WERI-Rb-1 (cell line): Measurements from ENCODE around the gene TMEM81.

Source experiments
- DNase-seq: peaks from one replicate; pipeline ENCODE4 v3.0.0-alpha.2; 2020
- H3K27ac ChIP-seq: fragments of 250-450 bp; sonication (Bioruptor Pico); 2 replicates; pipeline ENCODE4 v1.5.1; 2020; ENCODE audit warnings: mild to moderate bottlenecking, moderate library complexity
- H3K27me3 ChIP-seq: fragments of 250-450 bp; sonication (Bioruptor Pico); 2 replicates; pipeline ENCODE4 v1.5.1; 2021; ENCODE audit warnings: mild to moderate bottlenecking, low read depth, moderate library complexity; ENCODE audit not compliant: insufficient read depth, severe bottlenecking
- H3K36me3 ChIP-seq: fragments of 250-450 bp; sonication (Bioruptor Pico); 2 replicates; pipeline ENCODE4 v1.5.1; 2020; ENCODE audit warnings: mild to moderate bottlenecking, moderate library complexity
- H3K4me3 ChIP-seq: 2 replicates; pipeline ENCODE4 v1.5.1; 2011; ENCODE audit warnings: low read depth, mild to moderate bottlenecking, control low read depth, low read length
- H3K9me3 ChIP-seq: fragments of 250-450 bp; sonication (Bioruptor Pico); 2 replicates; pipeline ENCODE4 v1.5.1; 2021; ENCODE audit warnings: mild to moderate bottlenecking, moderate library complexity; ENCODE audit not compliant: severe bottlenecking
- CTCF ChIP-seq: IDR thresholded peaks from 2 replicates; pipeline ENCODE4 v1.5.1; 2011; ENCODE audit warnings: low read depth, mild to moderate bottlenecking, control low read depth, inconsistent platforms, low read length

The TMEM81 gene

GRCh38 chr1:205072286-205072685 is 12.0 kb downstream of the TMEM81 start:
- H3K4me3 ChIP-seq, result no peak overlapping the region
- H3K27me3 ChIP-seq, result no peaks in the 10 kb centered on the region
- no peaks in the 10 kb centered on the region for H3K9me3 ChIP-seq
- no peak overlapping the region for H3K27ac ChIP-seq
- TF ChIP-seq CTCF, result no peak
- H3K36me3 ChIP-seq, result no peaks in the 10 kb centered on the region
- DNase-seq, result no peak

DNA sequence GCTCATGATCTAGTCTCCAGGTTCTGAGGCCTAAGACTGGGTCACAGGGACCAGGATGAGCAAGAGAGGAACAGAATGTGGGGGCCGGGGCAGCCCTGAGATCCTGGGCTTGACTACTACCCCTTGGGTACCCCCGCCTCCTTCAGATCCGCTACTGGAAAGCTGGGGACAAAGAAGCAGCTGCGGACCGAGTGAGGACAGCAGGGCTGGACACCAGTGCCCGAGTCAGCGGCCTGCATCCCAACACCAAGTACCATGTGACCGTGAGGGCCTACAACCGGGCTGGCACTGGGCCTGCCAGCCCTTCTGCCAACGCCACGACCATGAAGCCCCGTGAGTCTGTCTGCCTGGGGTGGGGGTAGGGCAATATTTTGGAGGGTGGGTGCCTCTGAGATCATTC is 12.5 kb downstream of the TMEM81 start:
- Histone ChIP-seq H3K27me3 (no peaks in the 10 kb centered on the region), H3K36me3 (no peaks in the 10 kb centered on the region), H3K27ac (no peak overlapping the region), H3K9me3 (no peaks in the 10 kb centered on the region), H3K4me3 (no peak overlapping the region)
- no peak for TF ChIP-seq CTCF
- DNase-seq, result no peak

DNA sequence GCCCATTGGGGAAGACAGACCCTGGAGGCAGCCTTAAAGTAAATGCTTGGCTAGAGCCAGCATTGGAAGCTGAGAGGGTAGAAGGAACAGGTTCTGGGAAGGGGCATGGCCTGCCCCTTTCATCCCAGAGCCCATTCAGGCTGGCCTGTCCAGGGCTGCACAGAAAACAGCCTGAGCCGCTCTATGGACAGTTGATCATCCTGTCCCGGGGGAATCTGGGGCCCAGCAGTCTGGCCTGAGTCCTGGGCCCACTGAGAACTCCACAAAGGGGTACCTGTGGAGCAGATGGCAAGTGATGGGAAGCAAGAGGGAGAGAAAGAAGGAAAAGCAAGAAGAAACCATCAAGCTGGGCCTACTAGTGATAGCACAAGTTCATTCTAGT is 13.2 kb downstream of the TMEM81 start:
- Histone ChIP-seq H3K4me3 (no peak overlapping the region), H3K27ac (no peak overlapping the region), H3K9me3 (no peaks in the 10 kb centered on the region), H3K27me3 (no peaks in the 10 kb centered on the region), H3K36me3 (no peaks in the 10 kb centered on the region)
- no peak for TF ChIP-seq CTCF
- no peak for DNase-seq

DNA sequence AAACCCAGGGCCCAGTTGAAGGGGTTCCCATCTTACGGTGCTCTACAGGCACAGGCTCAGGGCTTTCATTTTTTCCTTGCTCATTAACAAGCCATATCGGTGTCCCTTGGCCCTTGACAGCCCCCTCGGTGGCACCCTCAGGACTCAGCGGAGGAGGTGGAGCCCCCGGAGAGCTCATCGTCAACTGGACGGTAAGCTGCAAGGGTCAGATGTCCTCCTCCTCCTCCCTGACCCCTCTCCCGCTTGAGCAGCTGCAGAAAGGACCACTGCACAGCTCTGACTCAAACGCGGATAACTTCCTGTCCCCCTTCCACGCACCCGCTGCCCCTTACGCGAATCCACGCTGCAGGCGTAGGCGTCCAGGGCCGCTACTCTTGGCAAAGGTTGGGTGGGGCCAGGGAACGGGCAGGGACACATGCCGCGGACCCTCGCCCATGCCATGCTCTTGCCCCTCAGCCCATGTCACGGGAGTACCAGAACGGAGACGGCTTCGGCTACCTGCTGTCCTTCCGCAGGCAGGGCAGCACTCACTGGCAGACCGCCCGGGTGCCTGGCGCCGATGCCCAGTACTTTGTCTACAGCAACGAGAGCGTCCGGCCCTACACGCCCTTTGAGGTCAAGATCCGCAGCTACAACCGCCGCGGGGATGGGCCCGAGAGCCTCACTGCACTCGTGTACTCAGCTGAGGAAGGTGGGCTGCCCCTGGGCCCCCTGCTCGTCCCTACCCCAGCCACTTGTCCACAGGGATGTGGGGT is 14.7 kb downstream of the TMEM81 start:
- no peaks in the 10 kb centered on the region for H3K36me3 ChIP-seq
- DNase-seq, result peak; percentile 22
- TF ChIP-seq CTCF, result no peak
- H3K9me3 ChIP-seq, result no peaks in the 10 kb centered on the region
- no peak overlapping the region for H3K27ac ChIP-seq
- H3K27me3 ChIP-seq, result no peaks in the 10 kb centered on the region
- no peak overlapping the region for H3K4me3 ChIP-seq

DNA sequence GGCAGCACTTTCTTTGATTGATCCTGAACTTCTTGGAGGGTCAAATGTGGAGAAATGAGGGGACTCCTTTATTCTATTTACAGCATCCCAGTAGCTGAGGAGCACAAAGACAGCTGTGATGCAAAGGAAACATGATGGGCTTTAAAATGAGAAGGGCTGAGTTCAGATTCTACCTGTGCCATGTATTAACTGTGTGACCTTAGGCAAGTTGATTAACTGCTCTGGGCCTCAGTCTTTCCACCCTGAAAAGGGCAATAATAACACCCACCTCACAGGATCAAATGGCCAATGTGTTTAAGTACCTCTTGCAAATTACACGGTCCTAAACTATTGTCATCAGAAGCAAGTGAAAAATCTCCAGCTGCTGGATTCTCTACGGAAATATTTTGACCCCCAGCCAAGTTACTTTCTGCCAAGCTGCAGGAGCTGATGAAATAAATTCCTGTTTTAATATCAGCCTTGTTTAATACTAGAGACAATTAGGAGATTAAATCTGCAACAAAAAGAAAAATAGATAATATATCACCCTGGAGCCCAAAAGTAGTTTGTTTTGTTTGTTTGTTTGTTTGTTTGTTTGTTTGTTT is 15.7 kb downstream of the TMEM81 start:
- Histone ChIP-seq H3K4me3 (no peak overlapping the region), H3K27me3 (no peaks in the 10 kb centered on the region), H3K36me3 (no peaks in the 10 kb centered on the region), H3K9me3 (no peaks in the 10 kb centered on the region), H3K27ac (no peak overlapping the region)
- no peak for TF ChIP-seq CTCF
- no peak for DNase-seq

DNA sequence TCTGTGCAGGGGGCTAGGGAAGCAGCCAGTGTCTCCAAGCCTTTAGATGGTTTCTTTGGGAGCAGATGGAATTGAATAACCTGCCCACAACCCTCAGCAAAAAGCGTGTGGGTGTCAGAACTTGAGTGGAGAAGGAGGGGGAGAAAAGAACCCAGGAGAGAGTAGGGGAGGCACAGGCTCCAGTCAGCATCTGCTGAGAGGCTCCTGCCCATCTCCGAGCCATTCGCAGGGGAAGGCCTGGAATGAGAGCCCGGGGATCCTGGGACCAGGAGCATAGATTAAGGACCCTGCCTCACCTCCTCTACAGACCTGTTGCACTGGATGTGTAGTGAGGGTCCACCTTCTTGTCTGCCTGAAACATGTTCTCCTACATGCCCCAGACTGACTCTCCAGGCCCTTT is 16.3 kb downstream of the TMEM81 start:
- no peaks in the 10 kb centered on the region for H3K36me3 ChIP-seq
- H3K27me3 ChIP-seq, result no peaks in the 10 kb centered on the region
- TF ChIP-seq CTCF, result no peak
- H3K9me3 ChIP-seq, result no peaks in the 10 kb centered on the region
- no peak overlapping the region for H3K27ac ChIP-seq
- DNase-seq, result peak; percentile 8
- no peak overlapping the region for H3K4me3 ChIP-seq
